HFFc6 (cell line): Measurements from ENCODE around the gene GPC1. TPM values are rescaled to one million over a fixed set of nuclear protein-coding genes. Genes with fewer than 3 reads are reported as not detected.

Source experiments
- DNase-seq: peaks from one replicate; pipeline ENCODE4 v3.0.0-alpha.2; 2018
- H3K27ac Mint-ChIP-seq: 2 replicates; pipeline ENCODE4 v1.8.0; 2020; ENCODE audit warnings: mild to moderate bottlenecking, mixed read lengths
- H3K27me3 Mint-ChIP-seq: 2 replicates; pipeline ENCODE4 v1.8.0; 2021; ENCODE audit warnings: mild to moderate bottlenecking, moderate library complexity, mixed read lengths; ENCODE audit not compliant: insufficient read depth
- H3K36me3 Mint-ChIP-seq: 2 replicates; pipeline ENCODE4 v1.8.0; 2021; ENCODE audit warnings: low read depth, mixed read lengths
- H3K4me1 Mint-ChIP-seq: 2 replicates; pipeline ENCODE4 v1.8.0; 2020; ENCODE audit warnings: low read depth, mixed read lengths
- H3K4me3 Mint-ChIP-seq: 2 replicates; pipeline ENCODE4 v1.8.0; 2020; ENCODE audit warnings: mild to moderate bottlenecking, moderate library complexity, mixed read lengths
- H3K9me3 Mint-ChIP-seq: 2 replicates; pipeline ENCODE4 v1.8.0; 2020; ENCODE audit warnings: mild to moderate bottlenecking, mixed read lengths
- total RNA-seq, 6 experiments: library from RNA; stranded (reverse); fragmentation: NEBNext Ultra II Directional; extraction: Animal tissue kit (Norgen Biotek cat#: 25700); gene quantifications; 2 replicates in 1 of 6; 3 replicates in 5 of 6; pipeline ENCODE4 v1.2.3, GENCODE V29; 2021
- TF ChIP-seq, protein P1 (sequence below): fragments of 200-600 bp; sonication (generic); IDR thresholded peaks from 2 replicates; pipeline ENCODE4 v1.5.0; 2021; ENCODE audit warnings: antibody characterized with exemption, mild to moderate bottlenecking

Gene GPC1
- total RNA-seq, 6 experiments from 2014 or later, result 315 to 403 (median 350) TPM

DNA sequence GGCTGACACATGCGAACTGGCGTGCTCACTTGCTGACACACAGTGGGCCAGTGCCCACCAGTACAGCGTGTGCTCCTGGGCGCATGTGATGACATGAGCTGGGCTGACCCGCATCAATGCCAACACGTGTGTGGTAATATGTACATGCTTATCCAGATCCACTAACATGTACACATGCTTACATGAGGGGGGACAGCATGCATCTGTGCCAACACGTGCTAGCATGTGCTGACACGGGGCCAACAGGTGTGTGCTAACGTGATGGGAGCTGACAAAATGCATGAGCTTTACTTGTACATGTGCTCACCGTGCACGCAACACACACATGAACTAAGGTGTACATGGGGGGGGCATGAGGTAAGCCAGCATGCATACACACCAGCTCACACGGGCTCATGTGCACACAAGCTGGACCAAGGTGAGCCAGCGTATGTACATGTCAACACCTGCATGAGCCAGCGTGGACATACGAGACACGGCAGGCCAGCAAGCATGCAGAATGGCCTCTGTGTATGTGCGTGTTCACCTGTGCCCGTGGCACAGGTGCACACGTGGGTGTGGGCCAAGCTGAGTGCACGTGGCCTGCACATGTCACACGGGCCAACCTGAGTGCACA lies 28.5 kb downstream of the GPC1 start:
- TF ChIP-seq, protein P1, sequence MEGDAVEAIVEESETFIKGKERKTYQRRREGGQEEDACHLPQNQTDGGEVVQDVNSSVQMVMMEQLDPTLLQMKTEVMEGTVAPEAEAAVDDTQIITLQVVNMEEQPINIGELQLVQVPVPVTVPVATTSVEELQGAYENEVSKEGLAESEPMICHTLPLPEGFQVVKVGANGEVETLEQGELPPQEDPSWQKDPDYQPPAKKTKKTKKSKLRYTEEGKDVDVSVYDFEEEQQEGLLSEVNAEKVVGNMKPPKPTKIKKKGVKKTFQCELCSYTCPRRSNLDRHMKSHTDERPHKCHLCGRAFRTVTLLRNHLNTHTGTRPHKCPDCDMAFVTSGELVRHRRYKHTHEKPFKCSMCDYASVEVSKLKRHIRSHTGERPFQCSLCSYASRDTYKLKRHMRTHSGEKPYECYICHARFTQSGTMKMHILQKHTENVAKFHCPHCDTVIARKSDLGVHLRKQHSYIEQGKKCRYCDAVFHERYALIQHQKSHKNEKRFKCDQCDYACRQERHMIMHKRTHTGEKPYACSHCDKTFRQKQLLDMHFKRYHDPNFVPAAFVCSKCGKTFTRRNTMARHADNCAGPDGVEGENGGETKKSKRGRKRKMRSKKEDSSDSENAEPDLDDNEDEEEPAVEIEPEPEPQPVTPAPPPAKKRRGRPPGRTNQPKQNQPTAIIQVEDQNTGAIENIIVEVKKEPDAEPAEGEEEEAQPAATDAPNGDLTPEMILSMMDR, result no peak
- no peak overlapping the region for H3K4me3 Mint-ChIP-seq
- no peak for DNase-seq
- H3K4me1 Mint-ChIP-seq, result no peaks in the 10 kb centered on the region
- H3K36me3 Mint-ChIP-seq, result no peaks in the 10 kb centered on the region
- no peak overlapping the region for H3K27ac Mint-ChIP-seq
- peaks cover 1% of the 10 kb centered on the region; the same call in 1 of the 2 replicates for H3K27me3 Mint-ChIP-seq
- H3K9me3 Mint-ChIP-seq, result no peaks in the 10 kb centered on the region

DNA sequence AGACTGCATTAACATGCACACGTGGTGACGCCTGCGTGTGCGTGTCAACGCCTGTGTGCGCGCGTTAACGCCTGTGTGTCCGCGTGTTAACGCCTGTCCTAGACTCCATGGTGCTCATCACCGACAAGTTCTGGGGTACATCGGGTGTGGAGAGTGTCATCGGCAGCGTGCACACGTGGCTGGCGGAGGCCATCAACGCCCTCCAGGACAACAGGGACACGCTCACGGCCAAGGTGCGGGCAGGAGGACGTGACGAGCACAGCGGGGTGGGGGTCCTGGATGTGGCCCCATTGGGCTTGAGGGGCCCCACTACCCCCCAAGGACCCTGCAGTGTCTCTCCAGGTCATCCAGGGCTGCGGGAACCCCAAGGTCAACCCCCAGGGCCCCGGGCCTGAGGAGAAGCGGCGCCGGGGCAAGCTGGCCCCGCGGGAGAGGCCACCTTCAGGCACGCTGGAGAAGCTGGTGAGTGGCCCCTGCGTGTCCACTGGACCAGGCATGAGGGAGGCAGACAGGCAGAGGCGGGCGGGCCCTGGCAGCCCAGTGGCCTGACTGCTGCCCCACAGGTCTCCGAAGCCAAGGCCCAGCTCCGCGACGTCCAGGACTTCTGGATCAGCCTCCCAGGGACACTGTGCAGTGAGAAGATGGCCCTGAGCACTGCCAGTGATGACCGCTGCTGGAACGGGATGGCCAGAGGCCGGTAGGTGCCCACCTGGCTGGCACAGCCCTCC lies 29.2 kb downstream of the GPC1 start:
- DNase-seq, result no peak
- Mint-ChIP-seq H3K9me3 (peaks cover 4% of the 10 kb centered on the region), H3K36me3 (peaks cover 4% of the 10 kb centered on the region; the same call in 1 of the 2 replicates), H3K4me1 (no peaks in the 10 kb centered on the region), H3K4me3 (no peak overlapping the region), H3K27ac (no peak overlapping the region), H3K27me3 (peaks cover 4% of the 10 kb centered on the region)
- TF ChIP-seq, protein P1, result no peak

DNA sequence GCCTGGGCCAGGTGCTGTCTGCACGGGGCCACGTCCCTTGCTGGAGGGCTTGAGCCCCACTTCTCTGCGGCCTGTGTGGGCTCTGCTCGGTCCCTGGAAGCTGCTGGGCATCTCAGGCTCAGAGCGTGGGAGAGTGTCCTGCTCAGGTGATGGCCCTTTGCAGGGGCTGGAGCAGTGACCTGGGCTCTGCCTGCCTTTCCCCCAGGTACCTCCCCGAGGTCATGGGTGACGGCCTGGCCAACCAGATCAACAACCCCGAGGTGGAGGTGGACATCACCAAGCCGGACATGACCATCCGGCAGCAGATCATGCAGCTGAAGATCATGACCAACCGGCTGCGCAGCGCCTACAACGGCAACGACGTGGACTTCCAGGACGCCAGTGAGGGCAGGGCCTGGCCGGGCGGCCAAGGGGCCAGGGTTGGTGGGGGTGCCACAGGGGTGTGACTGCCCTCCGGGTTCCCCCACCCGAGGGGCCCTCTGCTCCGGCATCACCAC lies 29.9 kb downstream of the GPC1 start:
- Mint-ChIP-seq H3K27me3 (peaks cover 10% of the 10 kb centered on the region), H3K4me3 (no peak overlapping the region), H3K36me3 (peaks cover 5% of the 10 kb centered on the region; the same call in 1 of the 2 replicates), H3K27ac (no peak overlapping the region), H3K9me3 (peaks cover 9% of the 10 kb centered on the region), H3K4me1 (no peaks in the 10 kb centered on the region)
- TF ChIP-seq, protein P1, result no peak
- no peak for DNase-seq

DNA sequence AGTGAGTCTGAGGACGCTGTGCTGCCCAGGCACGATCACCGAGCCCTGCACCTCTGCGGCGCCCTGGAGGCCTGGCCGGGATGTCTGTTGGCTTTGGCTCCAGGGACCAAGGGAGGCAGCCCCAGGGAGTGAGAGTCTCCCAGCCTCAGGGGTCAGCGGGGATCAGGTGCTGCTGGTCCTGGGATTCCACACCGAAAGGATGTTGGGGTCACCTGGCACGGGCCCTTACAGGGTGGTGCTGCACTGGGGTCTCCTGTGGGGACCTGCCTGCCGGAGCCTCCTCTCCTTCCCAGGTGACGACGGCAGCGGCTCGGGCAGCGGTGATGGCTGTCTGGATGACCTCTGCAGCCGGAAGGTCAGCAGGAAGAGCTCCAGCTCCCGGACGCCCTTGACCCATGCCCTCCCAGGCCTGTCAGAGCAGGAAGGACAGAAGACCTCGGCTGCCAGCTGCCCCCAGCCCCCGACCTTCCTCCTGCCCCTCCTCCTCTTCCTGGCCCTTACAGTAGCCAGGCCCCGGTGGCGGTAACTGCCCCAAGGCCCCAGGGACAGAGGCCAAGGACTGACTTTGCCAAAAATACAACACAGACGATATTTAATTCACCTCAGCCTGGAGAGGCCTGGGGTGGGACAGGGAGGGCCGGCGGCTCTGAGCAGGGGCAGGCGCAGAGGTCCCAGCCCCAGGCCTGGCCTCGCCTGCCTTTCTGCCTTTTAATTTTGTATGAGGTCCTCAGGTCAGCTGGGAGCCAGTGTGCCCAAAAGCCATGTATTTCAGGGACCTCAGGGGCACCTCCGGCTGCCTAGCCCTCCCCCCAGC lies 30.5 kb downstream of the GPC1 start:
- H3K4me3 Mint-ChIP-seq, result no peak overlapping the region
- H3K27ac Mint-ChIP-seq, result no peak overlapping the region
- no peak for DNase-seq
- TF ChIP-seq, protein P1, result no peak
- no peaks in the 10 kb centered on the region for H3K4me1 Mint-ChIP-seq
- peaks cover 10% of the 10 kb centered on the region for H3K27me3 Mint-ChIP-seq
- H3K36me3 Mint-ChIP-seq, result peaks cover 5% of the 10 kb centered on the region; the same call in 1 of the 2 replicates
- H3K9me3 Mint-ChIP-seq, result peaks cover 14% of the 10 kb centered on the region

DNA sequence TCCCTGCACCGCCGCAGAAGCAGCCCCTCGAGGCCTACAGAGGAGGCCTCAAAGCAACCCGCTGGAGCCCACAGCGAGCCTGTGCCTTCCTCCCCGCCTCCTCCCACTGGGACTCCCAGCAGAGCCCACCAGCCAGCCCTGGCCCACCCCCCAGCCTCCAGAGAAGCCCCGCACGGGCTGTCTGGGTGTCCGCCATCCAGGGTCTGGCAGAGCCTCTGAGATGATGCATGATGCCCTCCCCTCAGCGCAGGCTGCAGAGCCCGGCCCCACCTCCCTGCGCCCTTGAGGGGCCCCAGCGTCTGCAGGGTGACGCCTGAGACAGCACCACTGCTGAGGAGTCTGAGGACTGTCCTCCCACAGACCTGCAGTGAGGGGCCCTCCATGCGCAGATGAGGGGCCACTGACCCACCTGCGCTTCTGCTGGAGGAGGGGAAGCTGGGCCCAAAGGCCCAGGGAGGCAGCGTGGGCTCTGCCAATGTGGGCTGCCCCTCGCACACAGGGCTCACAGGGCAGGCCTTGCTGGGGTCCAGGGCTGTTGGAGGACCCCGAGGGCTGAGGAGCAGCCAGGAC lies 31.2 kb downstream of the GPC1 start:
- no peak overlapping the region for H3K4me3 Mint-ChIP-seq
- no peak overlapping the region for H3K27ac Mint-ChIP-seq
- H3K4me1 Mint-ChIP-seq, result no peaks in the 10 kb centered on the region
- DNase-seq, result no peak
- H3K36me3 Mint-ChIP-seq, result peaks cover 5% of the 10 kb centered on the region; the same call in 1 of the 2 replicates
- TF ChIP-seq, protein P1, result no peak
- H3K27me3 Mint-ChIP-seq, result peaks cover 13% of the 10 kb centered on the region
- peaks cover 14% of the 10 kb centered on the region for H3K9me3 Mint-ChIP-seq
